GM12891 (cell line): ENCODE measurements around the gene FNDC5.

Experiments used
- PAX5 ChIP-seq: IDR thresholded peaks from 2 replicates; pipeline ENCODE4 v1.6.1; 2011; ENCODE audit warnings: low read length, moderate library complexity, mild to moderate bottlenecking; ENCODE audit not compliant: insufficient read depth, severe bottlenecking
- POLR2A ChIP-seq: IDR thresholded peaks from 2 replicates; pipeline ENCODE4 v1.6.1; 2011; ENCODE audit warnings: low read depth, low read length, control low read depth

DNA sequence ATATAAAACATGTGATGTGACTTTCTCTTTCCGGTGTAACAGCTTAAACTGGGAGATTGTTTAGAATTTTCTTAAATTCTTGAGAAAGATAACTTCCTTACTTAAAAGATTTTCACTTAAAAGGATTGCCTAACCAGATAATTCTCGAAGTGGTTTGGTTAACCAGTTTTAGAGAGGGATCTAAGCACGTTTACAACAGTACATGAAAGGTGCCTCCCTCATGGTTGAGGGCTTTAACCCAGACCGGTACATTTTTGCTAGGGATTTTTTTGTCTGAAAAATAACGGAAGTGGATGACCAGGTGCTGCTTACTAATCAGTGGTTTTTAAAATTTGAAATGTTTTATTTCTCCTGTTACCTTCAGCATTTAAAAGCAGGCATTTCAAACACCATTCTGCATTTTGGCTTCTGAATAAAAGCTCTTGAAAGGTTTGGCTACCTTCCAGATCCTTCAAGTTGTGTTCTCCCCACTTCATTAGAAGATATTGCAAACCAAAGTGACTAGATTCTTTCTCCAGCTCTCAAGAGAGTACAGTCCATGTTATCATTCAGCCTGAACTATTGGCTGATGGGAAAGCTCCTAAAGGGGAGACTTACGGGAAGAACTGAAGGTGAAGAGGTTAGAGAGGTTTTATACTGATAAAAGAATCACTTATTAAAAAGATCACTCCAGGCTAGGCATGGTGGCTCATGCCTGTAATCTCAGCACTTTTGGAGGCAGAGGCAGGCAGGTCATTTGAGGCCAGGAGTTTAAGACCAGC lies 40.4 kb downstream of the FNDC5 start:
- no peak for TF ChIP-seq POLR2A
- TF ChIP-seq PAX5: no peak
